SU-DHL-6 (cell line): ENCODE data around the gene ZBP1.

Source experiments
- H2AFZ ChIP-seq: fragments of 200-600 bp; sonication (generic); 2 replicates; pipeline ENCODE4 v1.6.1; 2014; ENCODE audit warnings: low read depth, mild to moderate bottlenecking, moderate library complexity, mixed read lengths, antibody characterized with exemption, low read length; ENCODE audit not compliant: severe bottlenecking
- H3F3A ChIP-seq: fragments of 200-600 bp; shearing (Covaris generic); 2 replicates; pipeline ENCODE4 v1.6.0; 2016; ENCODE audit warnings: antibody characterized with exemption, mild to moderate bottlenecking; ENCODE audit not compliant: insufficient read depth
- H3K27ac ChIP-seq: fragments of 200-600 bp; sonication (generic); 2 replicates; pipeline ENCODE4 v1.5.1; 2016; ENCODE audit warnings: low read depth, mild to moderate bottlenecking, low read length, moderate library complexity, mixed read lengths
- H3K27me3 ChIP-seq: fragments of 200-600 bp; sonication (generic), shearing (Covaris generic); 2 replicates; pipeline ENCODE4 v1.6.0; 2014; ENCODE audit warnings: mild to moderate bottlenecking, low read length
- H3K36me3 ChIP-seq: fragments of 200-600 bp; sonication (generic); 2 replicates; pipeline ENCODE4 v1.6.1; 2014; ENCODE audit warnings: mild to moderate bottlenecking, low read length, mixed read lengths
- H3K4me2 ChIP-seq: fragments of 300-600, 200-600 bp; shearing (Covaris generic), sonication (generic); 2 replicates; pipeline ENCODE4 v1.6.0; 2014; ENCODE audit warnings: low read length, low read depth, mild to moderate bottlenecking; ENCODE audit not compliant: poor library complexity, severe bottlenecking
- H3K4me3 ChIP-seq: fragments of 200-600 bp; sonication (generic); 2 replicates; pipeline ENCODE4 v1.5.1; 2014; ENCODE audit warnings: antibody characterized with exemption, low read length, mild to moderate bottlenecking, mixed read lengths; ENCODE audit not compliant: insufficient read depth, poor library complexity, severe bottlenecking
- H3K79me2 ChIP-seq: fragments of 200-600 bp; sonication (generic); 2 replicates; pipeline ENCODE4 v1.6.1; 2014; ENCODE audit warnings: mild to moderate bottlenecking, low read length, moderate library complexity; ENCODE audit not compliant: insufficient read depth
- H3K9ac ChIP-seq: fragments of 200-600 bp; sonication (generic); 2 replicates; pipeline ENCODE4 v1.7.0; 2014; ENCODE audit warnings: mild to moderate bottlenecking, low read length
- H3K9me2 ChIP-seq: fragments of 200-600 bp; sonication (generic); replicated peaks from 2 replicates; pipeline ENCODE4 v1.6.1; 2014; ENCODE audit warnings: low read length; ENCODE audit not compliant: insufficient read depth
- H3K9me3 ChIP-seq: fragments of 200-600 bp; sonication (generic); 2 replicates; pipeline ENCODE4 v1.6.1; 2014; ENCODE audit warnings: low read length, mixed read lengths; ENCODE audit not compliant: insufficient read depth
- H4K20me1 ChIP-seq: fragments of 200-600 bp; sonication (generic); 2 replicates; pipeline ENCODE4 v1.6.1; 2014; ENCODE audit warnings: low read depth, mild to moderate bottlenecking, antibody characterized with exemption, low read length, moderate library complexity, mixed read lengths
- CTCF ChIP-seq: fragments of 200-600 bp; sonication (generic); IDR thresholded peaks from one replicate; pipeline ENCODE4 v1.5.1; 2017; ENCODE audit warnings: antibody characterized with exemption, mild to moderate bottlenecking, low read length, moderate library complexity; ENCODE audit not compliant: insufficient read depth, poor library complexity, severe bottlenecking
- EZH2phosphoT487 ChIP-seq: fragments of 200-600 bp; sonication (generic), shearing (Covaris generic); conservative IDR thresholded peaks from 2 replicates; pipeline ENCODE4 v1.6.1; 2018; ENCODE audit warnings: mild to moderate bottlenecking, antibody characterized with exemption, low read length, moderate library complexity, mixed read lengths

Gene ZBP1

GRCh38 chr20:57581202-57582028 is 38.8 kb downstream of the ZBP1 start:
- Histone ChIP-seq H3K9me2 (no peaks in the 10 kb centered on the region), H3K79me2 (no peaks in the 10 kb centered on the region), H3K27ac (no peak overlapping the region), H3K4me3 (no peak overlapping the region), H2AFZ (no peak overlapping the region), H3F3A (no peaks in the 10 kb centered on the region), H3K4me2 (no peak overlapping the region), H4K20me1 (no peaks in the 10 kb centered on the region), H3K9me3 (no peaks in the 10 kb centered on the region), H3K36me3 (no peaks in the 10 kb centered on the region), H3K9ac (no peak overlapping the region), H3K27me3 (no peaks in the 10 kb centered on the region)
- TF ChIP-seq EZH2phosphoT487 (no peak), CTCF (no peak)

GRCh38 chr20:57580478-57581201 is 39.6 kb downstream of the ZBP1 start:
- H3K4me2 ChIP-seq: no peak overlapping the region
- no peak for TF ChIP-seq CTCF
- no peak for TF ChIP-seq EZH2phosphoT487
- H3F3A ChIP-seq: no peaks in the 10 kb centered on the region
- no peaks in the 10 kb centered on the region for H3K9me3 ChIP-seq
- no peaks in the 10 kb centered on the region for H3K36me3 ChIP-seq
- no peak overlapping the region for H3K27ac ChIP-seq
- H3K9me2 ChIP-seq: no peaks in the 10 kb centered on the region
- no peak overlapping the region for H3K9ac ChIP-seq
- no peaks in the 10 kb centered on the region for H3K79me2 ChIP-seq
- H4K20me1 ChIP-seq: no peaks in the 10 kb centered on the region
- H3K27me3 ChIP-seq: no peaks in the 10 kb centered on the region
- no peak overlapping the region for H3K4me3 ChIP-seq
- no peak overlapping the region for H2AFZ ChIP-seq

- H3K4me3 ChIP-seq: no peak overlapping the region
- no peak overlapping the region for H2AFZ ChIP-seq
- no peaks in the 10 kb centered on the region for H3K9me2 ChIP-seq
- no peaks in the 10 kb centered on the region for H3K36me3 ChIP-seq
- H4K20me1 ChIP-seq: no peaks in the 10 kb centered on the region
- H3K9ac ChIP-seq: no peak overlapping the region
- H3F3A ChIP-seq: no peaks in the 10 kb centered on the region
- H3K27ac ChIP-seq: no peak overlapping the region
- TF ChIP-seq EZH2phosphoT487: no peak
- TF ChIP-seq CTCF: no peak
- no peaks in the 10 kb centered on the region for H3K79me2 ChIP-seq
- no peaks in the 10 kb centered on the region for H3K27me3 ChIP-seq
- no peaks in the 10 kb centered on the region for H3K9me3 ChIP-seq
- H3K4me2 ChIP-seq: no peak overlapping the region
Measured at GRCh38 chr20:57579898-57580447, 40.3 kb downstream of the ZBP1 start.
